ENCODE measurements around the gene KRT85.
"Not testable (repeated sequence)": the region's sequence is repeated elsewhere in the genome, so short reads cannot be mapped to it uniquely, and the experiment has no call there.

The KRT85 gene

GRCh38 chr12:52347551-52348510 is 19.4 kb downstream of the KRT85 start:
- H3K9me3 ChIP-seq (ENCODE audit: control insufficient read depth, low read length) = peaks cover 10% of the 10 kb centered on the region
- WGBS, 2 experiments (ENCODE audit: insufficient coverage in 2 of 2) = 74 to 77% methylated on average over 16 of the region's 16 CpGs

GRCh38 chr12:52347016-52347415 is 20.3 kb downstream of the KRT85 start:
- WGBS, 2 experiments (ENCODE audit: insufficient coverage in 2 of 2) = 72 to 97% methylated on average over 2 to 5 of the region's 9 CpGs
- peaks cover 10% of the 10 kb centered on the region for H3K9me3 ChIP-seq (ENCODE audit: control insufficient read depth, low read length)
- H3K4me3 ChIP-seq (ENCODE audit: extremely low read depth, insufficient read depth, low read length, poor library complexity, severe bottlenecking) = no peak overlapping the region
- peaks cover 5% of the 10 kb centered on the region for H3K4me1 ChIP-seq (ENCODE audit: control insufficient read depth, insufficient read depth, low read length, poor library complexity, severe bottlenecking)
- no peaks in the 10 kb centered on the region for H3K36me3 ChIP-seq (ENCODE audit: control insufficient read depth, insufficient read depth, low read length)
- no peak overlapping the region for H3K27ac ChIP-seq (ENCODE audit: low read depth, low read length, severe bottlenecking)

More at GRCh38 chr12:52347551-52348510, 19.4 kb downstream of the KRT85 start:
- Histone ChIP-seq H3K27ac (ENCODE audit: low read depth, low read length, severe bottlenecking) (no peak overlapping the region), H3K4me1 (ENCODE audit: control insufficient read depth, insufficient read depth, low read length, poor library complexity, severe bottlenecking) (peaks cover 5% of the 10 kb centered on the region), H3K4me3 (ENCODE audit: extremely low read depth, insufficient read depth, low read length, poor library complexity, severe bottlenecking) (no peak overlapping the region), H3K36me3 (ENCODE audit: control insufficient read depth, insufficient read depth, low read length) (no peaks in the 10 kb centered on the region)

- WGBS, 2 experiments (ENCODE audit: insufficient coverage in 2 of 2) = 44 to 48% methylated on average over 3 of the region's 4 CpGs
- Histone ChIP-seq H3K27ac (ENCODE audit: low read depth, low read length, severe bottlenecking) (no peak overlapping the region), H3K36me3 (ENCODE audit: control insufficient read depth, insufficient read depth, low read length) (no peaks in the 10 kb centered on the region), H3K4me3 (ENCODE audit: extremely low read depth, insufficient read depth, low read length, poor library complexity, severe bottlenecking) (no peak overlapping the region), H3K4me1 (ENCODE audit: control insufficient read depth, insufficient read depth, low read length, poor library complexity, severe bottlenecking) (peaks cover 5% of the 10 kb centered on the region), H3K9me3 (ENCODE audit: control insufficient read depth, low read length) (peaks cover 10% of the 10 kb centered on the region)
Observed at GRCh38 chr12:52346593-52346992, 20.7 kb downstream of the KRT85 start.

- 95 to 96% methylated on average over 2 to 8 of the region's 8 CpGs for WGBS, 2 experiments (ENCODE audit: insufficient coverage in 2 of 2)
- not testable (repeated sequence) for H3K4me3 ChIP-seq (ENCODE audit: extremely low read depth, insufficient read depth, low read length, poor library complexity, severe bottlenecking); H3K36me3 ChIP-seq (ENCODE audit: control insufficient read depth, insufficient read depth, low read length); H3K4me1 ChIP-seq (ENCODE audit: control insufficient read depth, insufficient read depth, low read length, poor library complexity, severe bottlenecking); H3K27ac ChIP-seq (ENCODE audit: low read depth, low read length, severe bottlenecking); H3K9me3 ChIP-seq (ENCODE audit: control insufficient read depth, low read length)
Observed at GRCh38 chr12:52345041-52345440, 22.2 kb downstream of the KRT85 start.

GRCh38 chr12:52344111-52344510 is 23.2 kb downstream of the KRT85 start:
- H3K27ac ChIP-seq (ENCODE audit: low read depth, low read length, severe bottlenecking) = no peak overlapping the region
- H3K36me3 ChIP-seq (ENCODE audit: control insufficient read depth, insufficient read depth, low read length) = no peaks in the 10 kb centered on the region
- no peak overlapping the region for H3K4me3 ChIP-seq (ENCODE audit: extremely low read depth, insufficient read depth, low read length, poor library complexity, severe bottlenecking)
- peaks cover 5% of the 10 kb centered on the region for H3K4me1 ChIP-seq (ENCODE audit: control insufficient read depth, insufficient read depth, low read length, poor library complexity, severe bottlenecking)
- WGBS, 2 experiments (ENCODE audit: insufficient coverage in 2 of 2) = 91 to 92% methylated on average over 10 to 11 of the region's 12 CpGs
- H3K9me3 ChIP-seq (ENCODE audit: control insufficient read depth, low read length) = peaks cover 10% of the 10 kb centered on the region

- Histone ChIP-seq H3K4me3 (ENCODE audit: extremely low read depth, insufficient read depth, low read length, poor library complexity, severe bottlenecking) (no peak overlapping the region), H3K9me3 (ENCODE audit: control insufficient read depth, low read length) (peaks cover 10% of the 10 kb centered on the region), H3K36me3 (ENCODE audit: control insufficient read depth, insufficient read depth, low read length) (no peaks in the 10 kb centered on the region), H3K4me1 (ENCODE audit: control insufficient read depth, insufficient read depth, low read length, poor library complexity, severe bottlenecking) (peaks cover 5% of the 10 kb centered on the region), H3K27ac (ENCODE audit: low read depth, low read length, severe bottlenecking) (no peak overlapping the region)
- 80 to 100% methylated on average over 1 of the region's 2 CpGs for WGBS, 2 experiments (ENCODE audit: insufficient coverage in 2 of 2)
Observed at GRCh38 chr12:52343550-52343949, 23.7 kb downstream of the KRT85 start.

GRCh38 chr12:52342781-52343490 is 24.3 kb downstream of the KRT85 start:
- peaks cover 5% of the 10 kb centered on the region for H3K4me1 ChIP-seq (ENCODE audit: control insufficient read depth, insufficient read depth, low read length, poor library complexity, severe bottlenecking)
- no peaks in the 10 kb centered on the region for H3K36me3 ChIP-seq (ENCODE audit: control insufficient read depth, insufficient read depth, low read length)
- H3K4me3 ChIP-seq (ENCODE audit: extremely low read depth, insufficient read depth, low read length, poor library complexity, severe bottlenecking) = no peak overlapping the region
- 79 to 92% methylated on average over 2 of the region's 2 CpGs for WGBS, 2 experiments (ENCODE audit: insufficient coverage in 2 of 2)
- peaks cover 10% of the 10 kb centered on the region for H3K9me3 ChIP-seq (ENCODE audit: control insufficient read depth, low read length)
- H3K27ac ChIP-seq (ENCODE audit: low read depth, low read length, severe bottlenecking) = no peak overlapping the region

GRCh38 chr12:52341066-52341580 is 26.2 kb downstream of the KRT85 start:
- Histone ChIP-seq H3K9me3 (ENCODE audit: control insufficient read depth, low read length) (peaks cover 10% of the 10 kb centered on the region), H3K36me3 (ENCODE audit: control insufficient read depth, insufficient read depth, low read length) (no peaks in the 10 kb centered on the region), H3K27ac (ENCODE audit: low read depth, low read length, severe bottlenecking) (no peak overlapping the region), H3K4me1 (ENCODE audit: control insufficient read depth, insufficient read depth, low read length, poor library complexity, severe bottlenecking) (peaks cover 5% of the 10 kb centered on the region), H3K4me3 (ENCODE audit: extremely low read depth, insufficient read depth, low read length, poor library complexity, severe bottlenecking) (no peak overlapping the region)
- 88 to 93% methylated on average over 8 to 12 of the region's 14 CpGs for WGBS, 2 experiments (ENCODE audit: insufficient coverage in 2 of 2)

- 85 to 91% methylated on average over 10 of the region's 10 CpGs for WGBS, 2 experiments (ENCODE audit: insufficient coverage in 2 of 2)
- Histone ChIP-seq H3K36me3 (ENCODE audit: control insufficient read depth, insufficient read depth, low read length) (no peaks in the 10 kb centered on the region), H3K27ac (ENCODE audit: low read depth, low read length, severe bottlenecking) (no peak overlapping the region), H3K9me3 (ENCODE audit: control insufficient read depth, low read length) (peaks cover 4% of the 10 kb centered on the region), H3K4me1 (ENCODE audit: control insufficient read depth, insufficient read depth, low read length, poor library complexity, severe bottlenecking) (no peaks in the 10 kb centered on the region), H3K4me3 (ENCODE audit: extremely low read depth, insufficient read depth, low read length, poor library complexity, severe bottlenecking) (no peak overlapping the region)
Observed at GRCh38 chr12:52338241-52338960, 28.9 kb downstream of the KRT85 start.

- Histone ChIP-seq H3K36me3 (ENCODE audit: control insufficient read depth, insufficient read depth, low read length) (no peaks in the 10 kb centered on the region), H3K27ac (ENCODE audit: low read depth, low read length, severe bottlenecking) (no peak overlapping the region), H3K4me1 (ENCODE audit: control insufficient read depth, insufficient read depth, low read length, poor library complexity, severe bottlenecking) (no peaks in the 10 kb centered on the region), H3K4me3 (ENCODE audit: extremely low read depth, insufficient read depth, low read length, poor library complexity, severe bottlenecking) (no peak overlapping the region), H3K9me3 (ENCODE audit: control insufficient read depth, low read length) (no peaks in the 10 kb centered on the region)
- no CpG with 5 or more reads among the region's 1 CpG for WGBS, 2 experiments (ENCODE audit: insufficient coverage in 2 of 2)
Observed at GRCh38 chr12:52337054-52337453, 30.2 kb downstream of the KRT85 start.

Data from mesodermal cell (in vitro differentiated cells).